Islet of Langerhans (tissue), 1 donor: ENCODE results near the gene TIAM1.

ENCODE experiments used
- FAIRE-seq: peaks from one replicate; lab custom pipeline; 2011; peaks lifted over from hg19 to GRCh38; lab: Jason Lieb, UNC

Gene TIAM1

DNA sequence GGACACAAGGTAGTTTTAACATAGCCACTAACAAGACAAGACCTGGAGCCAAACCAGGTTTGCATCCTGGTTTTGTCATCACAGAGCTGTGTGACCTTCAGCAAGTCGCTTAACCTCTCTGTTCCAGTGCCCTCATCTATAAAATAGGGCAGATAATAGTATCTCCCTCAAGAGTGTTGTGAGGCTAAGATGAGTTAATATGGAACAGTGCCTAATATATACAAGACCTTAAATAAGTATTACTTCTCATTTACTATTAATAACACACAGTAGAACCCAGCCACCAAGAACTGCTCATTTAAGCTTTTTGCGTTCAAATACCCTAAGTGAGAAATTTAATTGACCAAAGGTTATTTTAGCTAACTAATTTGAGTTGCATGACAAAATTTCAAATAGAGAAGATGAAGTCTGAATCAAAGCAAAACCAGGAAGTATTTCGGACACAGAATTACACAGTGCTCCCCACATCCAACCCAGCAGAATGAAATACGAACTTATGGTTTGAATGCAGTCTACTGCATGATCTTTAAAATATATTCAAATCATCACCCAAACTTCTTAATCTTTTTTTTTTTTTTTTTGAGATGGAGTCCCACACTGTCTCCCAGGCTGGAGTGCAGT lies 181.9 kb downstream of the TIAM1 start:
- FAIRE-seq: no peak

DNA sequence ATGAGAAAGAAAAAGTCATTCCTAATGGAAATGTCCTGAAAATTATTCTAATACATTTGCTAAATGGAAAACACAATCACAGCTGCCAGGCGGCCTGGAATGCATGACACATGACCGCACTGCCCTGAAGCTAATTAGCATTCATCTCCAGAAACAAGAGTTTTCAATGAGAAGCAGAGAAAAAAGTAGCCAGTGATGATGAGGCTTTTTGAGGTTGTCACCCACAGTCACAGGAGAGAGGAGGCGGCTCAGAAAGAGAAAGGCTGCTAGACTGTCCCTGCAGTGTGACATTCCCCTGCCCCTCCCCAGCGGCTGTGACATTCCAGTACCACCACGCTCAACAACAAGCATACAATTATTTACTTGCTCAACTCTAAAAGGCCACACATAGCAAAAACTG lies 182.9 kb downstream of the TIAM1 start:
- FAIRE-seq: peak; percentile 70

DNA sequence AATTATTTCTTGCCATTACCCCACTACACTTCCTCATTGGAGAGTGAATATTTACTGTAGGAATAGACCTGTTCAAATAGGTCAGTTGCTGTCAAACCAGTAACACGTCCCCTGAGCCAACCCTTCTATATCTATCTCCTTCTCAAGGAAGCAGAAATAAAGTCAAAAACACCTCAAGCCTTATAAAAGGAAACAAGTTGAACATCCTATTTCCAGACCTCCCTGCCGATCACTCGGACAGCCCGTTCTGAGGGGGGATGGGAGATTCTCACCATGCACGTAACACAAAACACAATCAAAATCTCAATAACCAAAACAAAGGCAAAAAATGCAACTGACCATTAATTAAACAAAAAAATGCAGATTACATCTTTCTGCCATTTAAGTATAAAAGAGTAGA lies 184.3 kb downstream of the TIAM1 start:
- no peak for FAIRE-seq

DNA sequence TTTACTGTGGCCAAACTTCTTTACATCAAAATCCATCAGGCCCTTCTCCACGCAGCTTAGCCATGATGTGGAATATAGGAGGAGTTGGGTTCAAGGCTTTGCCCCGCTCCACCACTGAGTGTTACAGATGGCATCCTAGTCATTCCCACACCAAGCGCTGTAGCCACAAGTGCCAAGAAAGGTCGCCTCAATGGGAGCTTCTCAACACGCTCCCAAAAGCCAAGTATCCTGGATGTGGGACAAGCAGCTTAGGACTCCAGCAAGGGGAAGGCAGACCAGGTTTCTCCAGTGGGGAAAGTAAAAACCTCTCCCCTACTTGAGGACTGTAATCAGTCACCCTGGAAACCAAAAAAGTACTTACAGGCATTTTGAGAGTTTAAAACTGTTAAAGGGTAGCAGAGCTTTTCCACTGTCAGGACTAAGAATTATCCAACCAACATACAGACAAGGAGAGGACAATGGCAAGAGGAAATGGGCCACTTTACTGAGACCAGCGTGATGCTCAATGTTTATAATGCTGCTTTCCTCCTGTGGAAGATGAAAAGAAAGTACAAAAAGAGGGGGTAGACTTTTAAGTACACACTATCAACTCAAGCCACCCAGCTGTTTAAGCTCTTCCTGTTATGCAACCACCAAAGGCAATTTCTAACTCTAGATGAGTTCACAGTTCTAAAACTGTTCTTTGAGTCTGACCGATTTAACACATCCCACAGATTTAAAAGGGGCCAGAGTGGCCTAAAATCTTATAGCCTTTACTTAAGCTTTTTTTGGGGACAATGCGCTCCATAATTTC lies 185.1 kb downstream of the TIAM1 start:
- no peak for FAIRE-seq

DNA sequence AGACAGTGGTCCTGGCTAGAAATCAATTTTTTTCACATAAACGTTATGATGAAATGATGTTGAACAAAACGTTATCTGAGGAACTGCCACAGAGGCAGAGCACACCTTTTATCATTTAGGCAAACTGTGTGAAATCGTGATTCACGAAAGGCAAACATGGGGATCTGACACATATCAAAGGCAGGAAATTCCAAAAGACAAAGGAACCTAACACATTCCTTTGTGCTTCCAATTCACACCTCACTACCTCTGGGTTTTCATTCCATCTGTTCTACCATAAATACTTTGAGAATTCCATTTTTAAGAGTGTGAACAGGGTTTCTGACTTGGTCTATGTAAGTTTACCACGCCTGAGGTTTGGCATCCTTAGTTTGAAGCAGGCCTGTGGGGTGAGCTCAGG lies 186.3 kb downstream of the TIAM1 start:
- FAIRE-seq: no peak

DNA sequence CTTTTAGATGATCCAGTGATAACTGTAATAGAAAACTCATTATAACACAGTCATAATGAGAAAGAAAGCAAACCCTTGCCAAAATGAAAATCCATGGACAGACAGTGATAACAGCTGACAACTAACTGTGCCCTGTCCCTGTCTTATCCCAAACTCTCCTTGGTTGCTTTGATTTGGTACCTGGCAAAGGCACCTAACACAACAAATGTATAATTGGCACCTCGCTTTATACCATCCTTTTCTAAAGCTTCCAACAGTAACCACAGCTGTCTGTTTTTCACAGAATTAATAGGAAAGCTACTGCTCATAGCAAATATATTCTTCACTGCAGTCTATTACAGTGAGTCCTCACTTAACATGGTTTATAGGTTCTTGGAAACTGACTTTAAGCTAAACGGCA lies 187.4 kb downstream of the TIAM1 start:
- no peak for FAIRE-seq

DNA sequence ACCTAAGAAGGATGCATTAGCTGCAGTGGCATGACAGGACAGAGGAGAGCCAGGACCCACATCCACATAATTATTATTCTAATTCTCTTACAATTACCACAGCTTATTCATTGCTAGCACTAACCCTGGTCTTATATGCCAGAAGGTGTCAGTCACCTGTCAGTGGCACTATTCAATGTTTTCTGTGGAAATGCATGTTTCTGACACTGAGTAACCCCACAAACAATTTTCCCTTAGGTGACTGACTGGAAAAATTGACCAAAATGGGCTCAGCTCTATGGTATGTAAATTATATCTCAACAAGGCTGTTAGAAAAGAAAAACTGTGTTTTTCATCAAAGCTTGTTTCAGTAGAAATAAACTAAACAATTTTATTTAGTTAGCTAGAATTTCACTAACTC lies 187.9 kb downstream of the TIAM1 start:
- no peak for FAIRE-seq

DNA sequence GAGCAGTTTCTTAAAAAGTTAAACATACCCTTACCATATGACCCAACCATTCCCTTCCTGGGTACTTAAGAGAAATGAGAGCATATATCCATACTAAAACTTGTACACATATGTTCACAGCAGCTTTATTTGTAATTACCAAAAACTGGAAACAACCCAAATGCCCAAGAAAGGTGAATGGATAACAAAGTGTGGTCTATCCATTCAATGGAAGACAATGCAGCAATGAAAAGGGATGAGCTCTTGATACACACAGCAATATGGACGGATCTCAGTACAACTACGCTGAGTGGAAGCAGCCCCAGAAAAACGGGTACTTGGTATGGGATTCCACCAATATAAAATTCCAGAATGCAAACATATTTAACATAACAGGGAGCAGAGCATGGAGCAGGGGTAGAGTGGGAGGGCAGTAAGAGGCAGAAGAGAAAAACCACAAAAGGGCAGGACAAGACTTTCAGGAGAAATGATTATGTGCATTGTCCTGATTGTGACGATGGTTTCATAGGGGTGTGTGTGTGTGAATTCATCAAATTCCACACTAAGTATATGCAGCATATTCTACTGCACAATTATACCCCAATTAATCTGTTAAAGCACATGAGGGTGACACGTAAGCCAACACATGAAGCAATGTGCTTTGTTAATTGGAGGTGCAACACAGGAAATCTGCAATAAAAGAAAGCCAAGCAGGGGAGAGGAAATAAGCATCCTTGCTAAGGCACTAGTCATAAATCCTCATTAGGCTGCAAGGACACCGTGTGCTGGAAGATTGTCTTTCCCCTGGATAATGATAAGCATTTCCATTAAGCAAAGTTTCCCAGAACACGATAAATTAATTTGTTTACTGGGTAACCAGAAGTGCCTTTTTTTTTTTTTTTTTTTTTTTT lies 192.7 kb downstream of the TIAM1 start:
- no peak for FAIRE-seq

DNA sequence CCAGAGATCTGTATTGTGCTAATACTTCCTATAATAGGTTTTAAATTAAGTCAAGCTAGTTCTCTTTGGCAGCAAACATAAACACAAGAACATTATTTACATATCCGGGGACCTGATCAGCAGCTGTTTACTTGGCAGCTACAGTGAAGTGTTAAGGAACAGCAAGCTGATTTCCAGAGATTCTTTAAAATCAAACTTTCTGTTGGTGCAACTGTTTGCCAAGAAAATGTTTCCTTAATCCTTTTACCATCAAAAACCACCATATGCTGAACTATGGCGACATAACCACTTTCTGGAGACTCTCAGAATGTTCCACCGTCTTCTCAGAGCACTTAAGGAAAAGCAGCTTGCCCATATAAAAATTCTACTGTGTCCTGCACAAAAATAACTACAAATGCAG lies 198.8 kb downstream of the TIAM1 start:
- FAIRE-seq: no peak

DNA sequence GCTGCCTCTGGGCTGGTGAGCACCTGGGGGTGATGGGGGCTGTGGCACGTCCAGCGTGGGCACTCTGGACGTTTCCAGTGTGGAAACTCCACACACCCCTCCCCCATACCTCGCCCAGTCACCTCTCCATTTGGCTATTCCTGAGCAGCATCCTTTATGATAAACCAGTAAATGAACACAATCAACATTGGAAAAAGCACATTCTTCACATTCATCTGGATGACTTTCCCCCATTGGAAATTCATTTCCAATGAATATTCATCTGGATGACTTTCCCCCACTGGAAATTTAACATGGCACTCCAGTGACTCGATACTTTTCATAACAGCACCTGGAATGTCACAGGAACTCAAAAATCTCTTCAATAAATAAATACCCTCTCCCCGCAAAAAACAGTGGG lies 201.0 kb downstream of the TIAM1 start:
- no peak for FAIRE-seq

DNA sequence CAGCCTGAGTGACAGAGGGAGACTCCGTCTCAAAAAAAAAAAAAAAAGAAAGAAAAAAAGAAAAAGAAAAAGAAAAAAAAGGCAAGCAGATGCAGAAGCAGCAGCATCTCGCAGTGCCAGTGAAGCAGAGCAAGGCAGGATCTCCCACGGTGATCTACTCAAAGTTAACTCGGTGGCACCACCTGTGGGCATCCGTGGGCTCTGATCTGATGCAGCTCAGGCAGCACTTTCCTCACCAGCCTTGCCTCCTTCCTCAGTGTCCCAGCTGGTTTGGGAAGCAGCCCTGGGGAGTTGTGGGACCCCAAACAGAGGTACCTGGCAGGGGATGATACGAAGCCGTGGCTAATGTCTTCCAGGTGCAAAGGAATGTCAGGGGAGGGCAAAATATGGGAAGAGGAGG lies 201.5 kb downstream of the TIAM1 start:
- no peak for FAIRE-seq

DNA sequence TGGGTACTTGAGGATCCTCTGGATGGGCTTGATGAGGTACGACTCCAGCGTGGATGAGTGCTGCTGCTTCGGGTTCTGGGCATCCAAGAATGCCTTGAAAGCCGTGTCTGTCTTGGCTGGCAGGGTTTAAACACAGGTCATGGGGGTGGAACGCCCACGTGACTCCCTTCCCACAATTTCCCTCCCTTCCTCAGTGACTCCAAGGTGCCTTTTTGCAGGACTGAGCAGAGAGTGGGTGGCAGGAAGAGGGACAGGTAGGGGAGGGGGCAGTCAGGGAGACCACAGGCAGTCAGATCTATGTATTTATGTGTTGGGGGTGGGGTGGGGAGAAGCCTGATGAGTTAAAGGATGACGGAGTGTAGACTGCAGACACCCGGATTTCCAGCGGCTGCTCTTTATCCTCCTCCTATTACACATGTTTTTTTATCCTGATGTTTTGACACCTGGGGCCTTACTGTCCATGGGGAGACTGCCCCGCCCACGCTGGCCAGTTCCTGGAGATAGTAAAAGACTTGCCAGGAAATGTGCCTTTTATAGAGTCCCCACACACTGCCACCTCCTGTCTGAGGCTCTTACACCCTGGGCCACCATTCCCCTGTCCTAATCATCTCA lies 202.6 kb downstream of the TIAM1 start:
- no peak for FAIRE-seq

DNA sequence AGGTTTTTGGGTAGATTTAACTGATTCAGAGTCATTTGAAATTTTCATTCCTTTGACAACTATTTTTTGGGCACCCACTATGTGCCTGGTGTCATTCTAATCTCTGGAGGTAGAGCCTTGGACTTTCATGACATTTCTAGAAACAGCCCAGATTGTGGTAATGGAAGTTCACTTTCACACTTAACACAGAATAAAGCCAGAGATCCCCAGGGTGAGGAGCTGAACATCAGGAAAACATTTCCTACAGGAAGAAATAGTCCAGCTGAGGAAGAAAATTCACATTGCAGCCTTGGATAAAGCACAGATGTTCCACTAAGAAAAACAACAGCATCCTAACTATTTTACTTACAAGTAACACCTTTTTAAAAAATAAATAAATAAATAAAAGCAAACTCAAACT lies 203.4 kb downstream of the TIAM1 start:
- FAIRE-seq: no peak

DNA sequence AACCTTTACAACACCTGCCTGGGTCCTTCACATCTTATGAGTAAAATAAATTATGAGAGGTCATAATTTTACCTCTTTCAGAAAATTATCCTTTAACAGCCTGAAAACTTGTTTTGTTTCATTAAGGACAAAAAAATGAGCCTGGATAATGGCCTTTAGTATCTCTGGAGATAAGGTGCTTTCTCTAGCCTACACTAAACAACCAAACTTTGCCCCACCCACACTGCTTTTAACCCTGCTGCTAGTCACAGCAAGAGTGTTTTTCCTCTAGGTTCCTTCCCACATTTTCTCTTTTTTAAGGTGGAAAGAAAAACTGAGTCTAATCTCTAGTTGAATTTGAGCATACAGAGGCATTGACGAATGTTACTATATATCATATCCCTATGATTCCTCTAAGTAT lies 204.0 kb downstream of the TIAM1 start:
- FAIRE-seq: no peak

DNA sequence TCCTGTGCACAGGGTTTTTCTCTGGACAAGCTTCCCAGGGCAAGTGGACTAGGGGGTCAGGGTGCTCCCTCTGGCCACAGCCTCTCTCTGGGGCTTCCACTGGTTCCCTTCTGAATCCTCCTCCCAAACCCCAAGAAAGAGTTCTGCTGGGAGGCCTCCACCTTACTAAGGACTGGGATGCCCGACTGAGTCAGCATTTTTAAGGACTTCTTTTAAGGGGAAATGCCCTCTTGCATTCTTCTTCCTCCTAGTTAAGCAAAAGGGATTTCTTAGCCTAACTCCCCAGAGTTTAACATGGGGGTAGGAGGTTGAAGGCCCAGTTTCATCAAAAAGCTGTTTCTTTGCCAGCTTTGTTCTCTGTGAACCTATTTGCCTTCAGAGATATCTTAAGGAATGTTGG lies 206.1 kb downstream of the TIAM1 start:
- FAIRE-seq: no peak

DNA sequence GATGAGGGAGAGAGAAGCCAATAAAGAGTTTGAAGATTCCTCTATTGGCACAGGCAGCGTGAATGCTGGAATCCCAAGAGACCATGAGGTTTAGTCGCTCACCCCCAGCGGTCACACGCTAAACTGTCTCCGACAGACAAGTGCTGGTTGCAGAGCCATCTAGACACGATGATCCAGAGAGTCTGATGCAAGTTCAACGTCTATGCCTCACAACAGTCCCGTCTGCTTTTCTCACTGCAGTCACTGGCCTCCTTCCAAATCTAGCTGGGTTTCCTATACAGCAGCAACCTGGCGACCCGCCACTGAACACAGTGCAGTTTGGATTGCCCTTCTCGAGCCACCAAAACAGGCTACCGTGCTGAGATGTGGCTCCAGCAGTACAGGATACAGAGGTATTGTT lies 207.2 kb downstream of the TIAM1 start:
- no peak for FAIRE-seq

DNA sequence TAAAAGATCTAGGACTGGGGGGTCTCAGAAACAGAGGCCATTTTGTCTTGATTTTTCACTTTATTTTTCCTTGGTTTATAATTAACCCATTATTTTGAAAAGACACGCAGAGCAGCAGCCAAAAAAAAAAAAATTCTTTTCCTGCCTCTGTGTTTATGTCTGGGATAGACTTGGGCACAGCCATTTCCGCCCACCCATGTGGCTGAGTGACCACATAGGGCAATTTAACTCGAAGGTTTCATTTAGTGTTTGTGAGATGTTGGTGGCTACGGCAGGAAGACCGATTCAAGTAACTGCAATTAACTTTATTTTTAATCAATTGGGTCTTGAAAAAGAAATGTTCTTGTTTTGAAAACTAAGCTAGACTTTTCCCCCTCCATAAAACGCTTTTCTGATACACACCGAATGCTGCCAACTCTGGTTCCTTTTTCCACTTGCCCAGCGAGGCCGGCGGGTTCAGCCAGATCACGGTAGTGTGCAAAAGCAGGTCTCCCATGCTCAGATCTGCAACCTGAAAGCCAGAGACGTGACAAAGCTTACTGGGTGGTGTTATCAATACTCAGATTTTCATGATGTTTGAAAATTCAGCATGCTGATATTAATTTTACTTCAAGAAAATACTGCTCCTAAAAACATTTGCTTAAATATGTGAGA lies 208.4 kb downstream of the TIAM1 start:
- FAIRE-seq: no peak

DNA sequence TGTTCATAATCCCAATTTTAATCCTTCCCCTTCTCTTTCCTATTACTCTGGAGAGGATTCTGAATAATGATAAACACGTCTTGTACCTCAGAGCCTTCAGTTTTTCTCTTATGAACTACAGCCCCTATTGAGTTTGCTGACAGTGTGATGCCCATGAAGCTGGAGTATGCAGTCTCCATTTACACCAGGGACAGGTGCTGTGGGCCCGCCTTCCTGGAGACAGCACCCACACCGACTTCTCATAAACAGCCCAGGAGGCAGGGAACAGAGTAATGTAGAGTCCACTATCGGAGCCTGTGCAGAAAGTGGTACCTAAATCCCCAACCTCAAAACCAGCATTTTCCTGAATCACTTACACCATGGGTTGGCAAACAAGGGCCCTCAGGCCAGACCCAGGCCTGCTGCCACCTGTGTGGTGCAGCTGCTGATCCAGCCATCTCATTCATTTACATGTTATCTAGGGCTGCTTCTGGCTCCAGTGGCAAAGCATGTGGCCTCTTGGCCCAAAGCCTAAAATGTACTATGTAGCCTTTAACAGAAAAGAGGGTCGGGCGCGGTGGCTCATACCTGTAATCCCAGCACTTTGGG lies 210.7 kb downstream of the TIAM1 start:
- FAIRE-seq: no peak

DNA sequence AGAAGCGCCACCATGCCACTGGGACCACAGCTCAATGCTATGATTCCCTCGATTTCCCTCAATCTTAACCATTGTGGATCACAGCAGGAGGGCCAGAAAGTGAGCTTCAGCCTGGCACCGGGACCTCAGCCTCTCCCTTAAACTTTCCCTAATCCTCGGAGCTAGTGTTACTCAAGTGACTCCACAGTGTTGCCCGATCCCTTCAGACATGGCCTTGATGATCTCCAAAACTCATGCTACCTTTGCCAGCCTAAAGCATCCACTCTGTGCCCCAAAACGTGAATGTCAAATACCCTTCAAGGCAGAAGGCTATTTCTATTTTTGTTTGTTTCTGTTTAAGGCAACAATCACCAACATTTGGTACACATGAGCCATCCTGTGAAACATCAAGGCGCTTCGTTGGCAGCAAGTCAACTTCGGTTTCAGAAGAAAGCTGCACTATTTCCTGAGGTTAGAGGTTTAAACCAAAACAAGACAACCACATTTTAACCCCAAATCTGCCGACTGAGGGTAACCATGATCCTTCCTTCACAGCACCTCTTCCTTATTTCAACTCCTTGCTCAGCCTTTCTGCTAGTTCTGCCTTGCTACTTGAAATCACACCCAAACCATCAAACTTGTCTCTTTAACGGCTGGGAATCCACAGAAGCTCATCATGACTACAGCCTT lies 211.4 kb downstream of the TIAM1 start:
- no peak for FAIRE-seq

DNA sequence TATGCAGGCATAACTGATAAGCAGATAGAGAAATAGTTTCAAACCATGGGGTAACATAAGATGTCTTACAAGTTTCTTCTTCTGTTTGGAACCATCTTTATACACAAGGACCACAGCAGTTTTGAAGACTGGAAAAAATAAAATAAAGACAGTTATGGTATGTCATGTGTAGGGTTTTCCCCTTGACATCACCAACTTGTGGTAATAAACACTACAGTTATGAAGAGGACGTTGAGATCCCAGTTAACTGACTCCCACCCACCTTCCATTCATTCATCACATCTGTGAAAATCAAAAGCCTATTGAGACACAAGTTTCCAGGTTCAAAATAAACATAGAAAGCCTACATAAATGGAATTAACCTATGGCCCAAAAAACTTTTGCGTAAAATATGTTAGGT lies 213.2 kb downstream of the TIAM1 start:
- FAIRE-seq: no peak

DNA sequence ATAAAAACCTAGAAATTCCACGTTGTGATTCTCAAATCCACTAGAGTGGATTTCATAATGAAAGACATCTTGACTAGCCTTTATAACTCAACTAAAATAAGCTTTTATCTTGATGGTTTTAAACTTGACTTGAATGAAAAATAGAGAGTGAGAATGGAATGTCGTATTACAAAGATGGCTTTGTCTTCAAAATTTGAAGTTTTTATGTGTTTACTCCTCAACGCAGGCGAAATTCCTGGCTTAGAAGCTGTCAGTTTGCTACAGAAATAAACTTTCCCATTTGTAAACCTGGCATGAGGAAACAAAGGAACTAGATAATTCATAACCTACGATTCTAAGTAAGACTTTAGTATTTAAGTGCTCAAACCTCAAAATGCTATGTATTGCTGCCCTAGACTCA lies 215.8 kb downstream of the TIAM1 start:
- FAIRE-seq: no peak
